Activated T-cell treated with anti-CD3 and anti-CD28 coated beads, Interleukin-2, amount 50 U/mL, for 24 hours (primary cell): ENCODE data around the gene SCG3.

ENCODE experiments used
- DNase-seq: peaks from one replicate; pipeline ENCODE4 v3.0.0-alpha.2; 2020
- H3K27ac Mint-ChIP-seq: 2 replicates; pipeline ENCODE4 v1.8.0; 2020; ENCODE audit warnings: mild to moderate bottlenecking, mixed read lengths
- H3K27me3 Mint-ChIP-seq: 2 replicates; pipeline ENCODE4 v1.8.0; 2020; ENCODE audit warnings: mixed read lengths
- H3K36me3 Mint-ChIP-seq: 2 replicates; pipeline ENCODE4 v1.8.0; 2020; ENCODE audit warnings: low read depth, mixed read lengths
- H3K4me1 Mint-ChIP-seq: 2 replicates; pipeline ENCODE4 v1.8.0; 2020; ENCODE audit warnings: low read depth, mixed read lengths
- H3K4me3 Mint-ChIP-seq: 2 replicates; pipeline ENCODE4 v1.8.0; 2020; ENCODE audit warnings: mild to moderate bottlenecking, moderate library complexity, mixed read lengths
- H3K9me3 Mint-ChIP-seq: 2 replicates; pipeline ENCODE4 v1.8.0; 2020; ENCODE audit warnings: mixed read lengths

SCG3 gene

DNA sequence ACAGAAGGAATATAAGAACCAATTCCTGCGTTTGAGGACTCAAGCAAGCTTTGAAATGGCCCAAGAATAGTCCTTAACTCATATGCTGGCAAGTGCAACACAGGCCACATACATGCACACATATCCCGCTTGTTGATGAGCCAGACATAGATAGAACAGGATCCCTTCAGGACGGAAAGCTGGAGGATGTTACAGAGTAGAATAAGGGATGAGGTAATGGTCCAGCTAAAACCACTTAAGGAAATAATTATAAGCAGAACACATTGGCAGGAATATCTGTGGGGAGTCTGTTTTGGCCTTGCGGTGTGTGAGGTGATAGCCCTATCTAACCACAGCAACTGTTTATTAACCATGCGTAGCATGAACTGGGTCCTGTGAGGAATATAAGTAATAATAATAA, 25.0 kb downstream of the SCG3 start:
- no peak for DNase-seq
- H3K4me3 Mint-ChIP-seq: no peak overlapping the region
- H3K36me3 Mint-ChIP-seq: no peaks in the 10 kb centered on the region
- no peak overlapping the region for H3K27ac Mint-ChIP-seq
- H3K4me1 Mint-ChIP-seq: no peaks in the 10 kb centered on the region
- no peaks in the 10 kb centered on the region for H3K9me3 Mint-ChIP-seq
- H3K27me3 Mint-ChIP-seq: peaks cover 11% of the 10 kb centered on the region

DNA sequence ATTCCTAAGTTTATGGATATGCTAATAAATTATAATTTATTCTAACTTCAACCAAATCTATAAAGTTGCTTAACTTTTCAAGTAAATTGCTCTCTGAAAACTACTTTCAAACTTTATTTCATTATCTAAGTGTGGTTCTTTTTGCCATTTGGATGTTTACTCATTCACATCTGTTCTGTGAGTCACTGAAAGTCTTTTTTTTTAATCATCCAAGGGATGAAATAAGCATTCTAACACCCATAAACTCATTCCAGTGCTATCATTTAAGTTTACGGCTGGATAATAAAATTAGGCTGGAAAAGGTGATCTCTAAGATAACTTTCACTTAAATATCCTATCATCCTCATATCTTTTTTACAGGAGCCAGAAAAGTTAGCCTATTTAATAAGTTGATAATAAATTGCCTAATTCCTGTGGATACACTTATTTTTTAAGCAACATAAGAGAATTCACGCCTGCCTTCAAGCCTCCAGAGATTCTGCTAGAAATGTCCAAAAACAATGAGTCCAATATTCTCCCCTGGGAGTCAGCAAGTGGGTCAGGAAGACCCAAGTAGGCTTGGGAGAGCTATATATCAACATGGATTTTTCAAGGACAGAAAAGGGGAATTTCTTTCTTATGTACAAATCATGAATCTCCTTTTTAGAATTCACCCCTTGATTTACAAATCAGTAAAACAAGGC, 25.8 kb downstream of the SCG3 start:
- H3K27ac Mint-ChIP-seq: no peak overlapping the region
- no peak overlapping the region for H3K4me3 Mint-ChIP-seq
- H3K27me3 Mint-ChIP-seq: peaks cover 11% of the 10 kb centered on the region
- no peaks in the 10 kb centered on the region for H3K9me3 Mint-ChIP-seq
- no peak for DNase-seq
- H3K36me3 Mint-ChIP-seq: no peaks in the 10 kb centered on the region
- H3K4me1 Mint-ChIP-seq: no peaks in the 10 kb centered on the region

- no peaks in the 10 kb centered on the region for H3K9me3 Mint-ChIP-seq
- H3K27me3 Mint-ChIP-seq: peaks cover 6% of the 10 kb centered on the region
- no peak overlapping the region for H3K4me3 Mint-ChIP-seq
- H3K27ac Mint-ChIP-seq: no peak overlapping the region
- no peaks in the 10 kb centered on the region for H3K4me1 Mint-ChIP-seq
- no peak for DNase-seq
- no peaks in the 10 kb centered on the region for H3K36me3 Mint-ChIP-seq
These were observed 26.7 kb downstream of the SCG3 start for GRCh38 chr15:51708013-51708412.

GRCh38 chr15:51709031-51709430, 27.7 kb downstream of the SCG3 start:
- H3K9me3 Mint-ChIP-seq: no peaks in the 10 kb centered on the region
- H3K27me3 Mint-ChIP-seq: peaks cover 3% of the 10 kb centered on the region
- no peak for DNase-seq
- no peaks in the 10 kb centered on the region for H3K4me1 Mint-ChIP-seq
- H3K4me3 Mint-ChIP-seq: no peak overlapping the region
- H3K36me3 Mint-ChIP-seq: no peaks in the 10 kb centered on the region
- no peak overlapping the region for H3K27ac Mint-ChIP-seq

- Mint-ChIP-seq H3K36me3 (no peaks in the 10 kb centered on the region), H3K4me1 (peaks cover 2% of the 10 kb centered on the region), H3K9me3 (no peaks in the 10 kb centered on the region), H3K27ac (no peak overlapping the region), H3K27me3 (no peaks in the 10 kb centered on the region), H3K4me3 (no peak overlapping the region)
- DNase-seq: no peak
These were observed 32.9 kb downstream of the SCG3 start for GRCh38 chr15:51714162-51714561.

DNA sequence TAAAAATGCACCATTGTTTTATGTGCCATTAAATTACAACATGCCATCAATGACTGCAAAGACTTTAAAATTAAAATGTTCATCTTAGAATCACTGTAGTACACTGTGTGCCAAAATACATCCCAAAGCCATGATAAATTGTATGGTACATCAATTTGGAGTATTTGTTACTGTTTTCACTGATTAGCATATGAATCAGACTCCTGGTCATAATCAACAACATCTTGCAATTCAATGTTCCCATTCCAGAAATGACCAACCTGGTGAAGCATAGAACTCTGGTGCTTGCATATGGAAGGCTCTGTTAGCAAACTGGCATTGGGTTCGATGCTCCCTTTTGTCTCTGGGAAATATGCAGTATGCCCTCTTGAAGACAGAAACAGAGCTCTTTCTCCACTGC, 33.6 kb downstream of the SCG3 start:
- no peak for DNase-seq
- Mint-ChIP-seq H3K27ac (no peak overlapping the region), H3K9me3 (no peaks in the 10 kb centered on the region), H3K27me3 (no peaks in the 10 kb centered on the region), H3K4me3 (no peak overlapping the region), H3K4me1 (peaks cover 2% of the 10 kb centered on the region), H3K36me3 (no peaks in the 10 kb centered on the region)

DNA sequence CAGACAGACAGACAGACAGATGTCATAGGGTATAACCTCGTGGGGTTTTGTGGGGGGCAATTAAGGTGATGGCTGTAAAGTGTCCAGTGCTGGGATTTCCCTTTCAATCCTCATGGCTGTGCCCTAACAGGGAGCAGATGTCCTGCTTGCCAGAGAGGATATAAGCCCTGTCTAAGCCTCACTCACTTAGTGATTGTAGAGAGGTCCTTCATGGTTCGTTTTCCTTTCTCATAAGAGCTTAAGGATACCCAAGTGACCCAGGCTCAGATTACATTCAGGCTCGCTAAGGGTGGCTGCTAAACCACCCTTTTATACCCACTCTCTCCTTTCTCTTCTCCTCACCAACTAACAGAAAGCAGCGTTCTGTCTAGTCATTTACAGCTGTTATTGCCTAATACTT, 36.9 kb downstream of the SCG3 start:
- no peaks in the 10 kb centered on the region for H3K9me3 Mint-ChIP-seq
- no peak overlapping the region for H3K27ac Mint-ChIP-seq
- peaks cover 20% of the 10 kb centered on the region for H3K36me3 Mint-ChIP-seq
- peaks cover 17% of the 10 kb centered on the region for H3K4me1 Mint-ChIP-seq
- no peak overlapping the region for H3K4me3 Mint-ChIP-seq
- DNase-seq: no peak
- H3K27me3 Mint-ChIP-seq: no peaks in the 10 kb centered on the region

- Mint-ChIP-seq H3K27ac (no peak overlapping the region), H3K27me3 (no peaks in the 10 kb centered on the region), H3K4me1 (peaks cover 17% of the 10 kb centered on the region), H3K36me3 (peaks cover 23% of the 10 kb centered on the region), H3K9me3 (no peaks in the 10 kb centered on the region), H3K4me3 (no peak overlapping the region)
- DNase-seq: no peak
These were observed 37.4 kb downstream of the SCG3 start for GRCh38 chr15:51718746-51719145.

GRCh38 chr15:51720201-51720995, 39.1 kb downstream of the SCG3 start:
- no peak for DNase-seq
- Mint-ChIP-seq H3K27me3 (no peaks in the 10 kb centered on the region), H3K27ac (no peak overlapping the region), H3K9me3 (no peaks in the 10 kb centered on the region), H3K4me1 (peaks cover 26% of the 10 kb centered on the region), H3K4me3 (no peak overlapping the region), H3K36me3 (peaks cover 36% of the 10 kb centered on the region)

DNA sequence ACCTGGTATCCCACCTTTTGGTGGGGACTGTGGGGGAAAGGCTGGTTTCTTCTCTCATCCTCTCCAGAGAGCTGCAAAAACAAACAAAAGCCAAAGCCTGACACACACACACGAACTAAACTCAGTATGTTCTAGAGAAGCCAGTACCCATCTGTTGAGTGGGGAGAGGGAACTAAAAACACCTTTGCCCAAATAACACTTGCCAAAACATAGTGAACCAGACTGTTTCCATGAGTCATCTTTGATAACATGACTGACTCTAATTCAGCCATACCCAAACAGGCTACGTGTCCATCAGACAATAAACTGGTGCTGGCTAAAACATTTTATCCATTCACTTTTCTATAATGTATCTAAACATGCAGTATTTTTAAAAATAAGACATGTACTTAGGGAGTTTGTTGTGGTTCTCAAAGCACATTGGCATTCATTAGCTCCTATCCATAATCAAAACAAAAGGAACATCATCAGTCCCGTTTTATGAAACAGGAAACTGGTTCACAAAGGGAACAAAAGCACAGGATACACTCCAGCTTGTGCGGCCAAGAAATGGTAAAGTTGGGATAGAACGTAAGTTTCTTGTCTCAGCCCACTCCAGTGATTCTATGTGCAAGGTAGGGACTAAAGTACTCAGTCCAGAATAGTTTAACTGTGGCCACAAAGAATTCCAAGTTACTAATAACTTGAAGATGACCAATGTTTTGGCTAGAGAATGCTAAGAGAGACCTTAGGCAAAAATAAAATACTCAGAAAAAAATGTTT, 40.1 kb downstream of the SCG3 start:
- DNase-seq: no peak
- no peak overlapping the region for H3K4me3 Mint-ChIP-seq
- peak overlapping the region; percentile 29 for H3K27ac Mint-ChIP-seq
- no peaks in the 10 kb centered on the region for H3K27me3 Mint-ChIP-seq
- H3K4me1 Mint-ChIP-seq: peaks cover 35% of the 10 kb centered on the region
- no peaks in the 10 kb centered on the region for H3K9me3 Mint-ChIP-seq
- peaks cover 36% of the 10 kb centered on the region for H3K36me3 Mint-ChIP-seq

GRCh38 chr15:51724199-51724598, 42.9 kb downstream of the SCG3 start:
- Mint-ChIP-seq H3K36me3 (peaks cover 42% of the 10 kb centered on the region), H3K27me3 (no peaks in the 10 kb centered on the region), H3K9me3 (no peaks in the 10 kb centered on the region), H3K27ac (no peak overlapping the region), H3K4me1 (peaks cover 56% of the 10 kb centered on the region), H3K4me3 (no peak overlapping the region)
- DNase-seq: no peak

DNA sequence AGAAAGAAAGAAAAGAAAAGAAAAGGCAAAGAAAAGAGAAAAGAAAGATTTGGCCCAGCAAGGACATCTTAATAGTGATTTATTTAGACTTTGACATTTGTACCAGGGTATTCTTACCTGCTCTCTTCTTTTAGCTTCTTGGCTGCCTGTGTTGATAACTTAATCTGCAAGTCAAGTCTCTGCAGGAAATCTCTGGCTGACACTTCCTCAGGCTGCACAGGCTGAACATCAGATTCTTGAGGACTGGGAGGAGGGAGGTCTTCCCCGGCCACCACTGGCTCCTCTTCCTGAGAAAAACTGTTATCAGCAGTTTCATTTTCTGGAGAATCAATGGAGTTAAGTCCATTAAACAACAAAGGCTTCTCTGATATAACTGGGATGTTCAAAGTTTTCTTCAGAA, 43.4 kb downstream of the SCG3 start:
- H3K4me3 Mint-ChIP-seq: no peak overlapping the region
- H3K27me3 Mint-ChIP-seq: no peaks in the 10 kb centered on the region
- H3K4me1 Mint-ChIP-seq: peaks cover 59% of the 10 kb centered on the region
- no peak for DNase-seq
- H3K36me3 Mint-ChIP-seq: peaks cover 42% of the 10 kb centered on the region
- H3K9me3 Mint-ChIP-seq: no peaks in the 10 kb centered on the region
- peak overlapping the region; percentile 51 for H3K27ac Mint-ChIP-seq

GRCh38 chr15:51726302-51727073, 45.2 kb downstream of the SCG3 start:
- Mint-ChIP-seq H3K4me3 (no peak overlapping the region), H3K36me3 (peaks cover 44% of the 10 kb centered on the region), H3K27ac (peak overlapping the region; percentile 5), H3K9me3 (no peaks in the 10 kb centered on the region), H3K4me1 (peaks cover 67% of the 10 kb centered on the region), H3K27me3 (no peaks in the 10 kb centered on the region)
- peak; percentile 49 for DNase-seq

DNA sequence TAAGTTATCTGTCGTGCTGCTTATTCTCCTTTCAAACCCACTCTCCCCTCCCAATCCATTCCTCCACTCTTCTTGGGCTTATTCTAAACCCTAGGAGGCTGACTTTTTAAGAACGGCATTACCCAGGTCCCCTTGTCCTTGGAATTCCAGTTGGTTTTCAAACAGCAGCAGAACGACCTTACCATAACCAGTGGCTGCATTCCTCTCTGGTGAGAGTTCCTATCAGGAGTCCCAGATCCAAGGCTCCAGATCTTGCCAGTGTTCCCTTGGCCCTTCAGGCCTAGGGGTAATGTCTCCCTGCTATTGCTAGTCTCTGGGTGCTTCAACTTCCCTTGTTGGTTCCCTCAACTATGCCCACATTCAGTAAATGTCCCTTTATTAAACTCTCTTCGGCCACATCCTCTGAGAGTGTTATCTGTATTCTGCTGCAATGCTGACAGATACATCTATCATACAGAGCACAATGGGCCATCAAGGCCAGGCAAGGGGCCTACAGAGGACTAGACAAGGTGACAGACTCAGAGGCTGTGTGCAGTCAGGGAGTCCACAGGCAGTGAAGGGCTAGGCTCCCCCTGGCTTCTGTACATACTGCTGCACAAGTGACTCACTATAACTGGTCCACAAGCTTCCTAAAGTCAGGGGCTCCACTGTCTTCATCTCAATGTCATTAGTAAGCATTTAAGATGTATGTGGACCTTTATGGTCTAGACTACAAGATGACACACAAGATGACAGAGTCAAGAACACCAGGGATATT, 46.0 kb downstream of the SCG3 start:
- Mint-ChIP-seq H3K27ac (peak overlapping the region; percentile 55), H3K4me1 (peaks cover 69% of the 10 kb centered on the region), H3K9me3 (no peaks in the 10 kb centered on the region), H3K36me3 (peaks cover 42% of the 10 kb centered on the region), H3K27me3 (no peaks in the 10 kb centered on the region), H3K4me3 (no peak overlapping the region)
- DNase-seq: no peak
